Endothelial cell (in vitro differentiated cells): ENCODE results near the gene TRABD2B. TPM values are rescaled to one million over a fixed set of nuclear protein-coding genes. Genes with fewer than 3 reads are reported as not detected.
A peak's percentile ranks its signal among the peaks of the same experiment; 100 is the strongest.

ENCODE experiments used
- DNase-seq: peaks from one replicate; pipeline ENCODE4 v3.0.0; 2021; ENCODE audit warnings: low spot score
- H3K27ac Mint-ChIP-seq: one replicate; pipeline ENCODE4 v1.8.0; 2021; ENCODE audit warnings: mixed read lengths, inconsistent platforms; ENCODE audit not compliant: unreplicated experiment
- H3K27me3 Mint-ChIP-seq: one replicate; pipeline ENCODE4 v1.8.0; 2021; ENCODE audit warnings: mild to moderate bottlenecking, moderate library complexity, mixed read lengths, inconsistent platforms; ENCODE audit not compliant: unreplicated experiment
- H3K36me3 Mint-ChIP-seq: one replicate; pipeline ENCODE4 v1.8.0; 2021; ENCODE audit warnings: mild to moderate bottlenecking, low read depth, mixed read lengths, inconsistent platforms; ENCODE audit not compliant: unreplicated experiment
- H3K4me1 Mint-ChIP-seq: one replicate; pipeline ENCODE4 v1.8.0; 2021; ENCODE audit warnings: mild to moderate bottlenecking, mixed read lengths, inconsistent platforms; ENCODE audit not compliant: unreplicated experiment
- H3K4me3 Mint-ChIP-seq: one replicate; pipeline ENCODE4 v1.8.0; 2021; ENCODE audit warnings: mild to moderate bottlenecking, mixed read lengths, inconsistent platforms; ENCODE audit not compliant: unreplicated experiment
- H3K9me3 Mint-ChIP-seq: one replicate; pipeline ENCODE4 v1.8.0; 2021; ENCODE audit warnings: mixed read lengths, inconsistent platforms; ENCODE audit not compliant: unreplicated experiment
- total RNA-seq: library from RNA; stranded (reverse); fragmentation: NEBNext Ultra II Directional; extraction: Animal tissue kit (Norgen Biotek cat#: 25700); gene quantifications from one replicate; pipeline ENCODE4 v1.2.1, GENCODE V29; 2021; ENCODE audit not compliant: unreplicated experiment
- TF ChIP-seq, protein P1 (sequence below): fragments of 200-600 bp; sonication (generic); IDR thresholded peaks from one replicate; pipeline ENCODE4 v1.5.0; 2021; ENCODE audit warnings: antibody characterized with exemption; ENCODE audit not compliant: unreplicated experiment

Gene TRABD2B
- total RNA-seq, 1 donor from 2014 or later = 1.0 TPM

DNA sequence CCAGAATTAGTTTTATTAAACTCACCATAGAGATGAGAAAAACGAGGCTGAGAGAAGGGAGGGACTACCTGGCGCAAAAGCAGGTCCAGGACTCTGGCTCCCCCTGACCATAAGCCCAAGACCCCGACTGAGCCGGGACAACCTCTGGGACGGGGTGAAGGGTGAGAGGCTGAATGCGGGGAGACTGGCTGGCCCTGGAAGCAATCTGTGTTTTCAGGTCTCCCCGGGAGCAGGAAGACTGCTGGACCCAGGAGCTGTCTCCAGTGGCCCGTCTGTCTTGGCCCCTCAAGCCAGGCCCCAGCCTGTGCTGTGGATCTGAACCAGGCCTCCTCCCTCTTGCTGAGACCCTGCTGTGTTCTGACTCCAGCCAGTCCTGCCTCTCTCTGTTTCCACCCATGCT, 240.8 kb downstream of the TRABD2B start:
- TF ChIP-seq, protein P1, sequence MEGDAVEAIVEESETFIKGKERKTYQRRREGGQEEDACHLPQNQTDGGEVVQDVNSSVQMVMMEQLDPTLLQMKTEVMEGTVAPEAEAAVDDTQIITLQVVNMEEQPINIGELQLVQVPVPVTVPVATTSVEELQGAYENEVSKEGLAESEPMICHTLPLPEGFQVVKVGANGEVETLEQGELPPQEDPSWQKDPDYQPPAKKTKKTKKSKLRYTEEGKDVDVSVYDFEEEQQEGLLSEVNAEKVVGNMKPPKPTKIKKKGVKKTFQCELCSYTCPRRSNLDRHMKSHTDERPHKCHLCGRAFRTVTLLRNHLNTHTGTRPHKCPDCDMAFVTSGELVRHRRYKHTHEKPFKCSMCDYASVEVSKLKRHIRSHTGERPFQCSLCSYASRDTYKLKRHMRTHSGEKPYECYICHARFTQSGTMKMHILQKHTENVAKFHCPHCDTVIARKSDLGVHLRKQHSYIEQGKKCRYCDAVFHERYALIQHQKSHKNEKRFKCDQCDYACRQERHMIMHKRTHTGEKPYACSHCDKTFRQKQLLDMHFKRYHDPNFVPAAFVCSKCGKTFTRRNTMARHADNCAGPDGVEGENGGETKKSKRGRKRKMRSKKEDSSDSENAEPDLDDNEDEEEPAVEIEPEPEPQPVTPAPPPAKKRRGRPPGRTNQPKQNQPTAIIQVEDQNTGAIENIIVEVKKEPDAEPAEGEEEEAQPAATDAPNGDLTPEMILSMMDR = no peak
- no peak overlapping the region for H3K4me3 Mint-ChIP-seq
- H3K36me3 Mint-ChIP-seq = no peaks in the 10 kb centered on the region
- DNase-seq = no peak
- no peaks in the 10 kb centered on the region for H3K4me1 Mint-ChIP-seq
- no peak overlapping the region for H3K27ac Mint-ChIP-seq
- H3K27me3 Mint-ChIP-seq = peaks cover 1% of the 10 kb centered on the region
- H3K9me3 Mint-ChIP-seq = no peaks in the 10 kb centered on the region

DNA sequence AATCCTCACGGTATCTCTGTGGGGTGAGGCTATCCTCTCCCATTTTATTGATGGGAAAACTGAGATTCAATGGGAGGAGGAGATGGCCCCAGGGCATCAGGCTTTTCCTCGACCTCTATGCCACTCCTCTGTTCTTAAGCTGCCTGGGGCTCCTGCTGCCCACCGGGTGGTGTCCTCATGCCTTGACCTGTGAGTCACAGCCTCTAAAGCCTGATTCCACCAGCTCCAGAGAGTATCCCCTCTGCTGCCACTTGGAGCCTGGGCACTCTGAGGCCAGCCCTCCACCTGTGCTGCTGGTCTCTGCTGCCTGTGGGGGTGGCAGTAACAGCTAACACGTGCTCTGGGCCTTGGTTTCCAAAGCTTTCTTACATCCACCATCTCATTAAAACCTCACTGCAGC, 241.2 kb downstream of the TRABD2B start:
- Mint-ChIP-seq H3K36me3 (no peaks in the 10 kb centered on the region), H3K27ac (no peak overlapping the region), H3K9me3 (no peaks in the 10 kb centered on the region), H3K4me1 (no peaks in the 10 kb centered on the region), H3K4me3 (no peak overlapping the region), H3K27me3 (peaks cover 1% of the 10 kb centered on the region)
- no peak for DNase-seq
- TF ChIP-seq, protein P1 = no peak

DNA sequence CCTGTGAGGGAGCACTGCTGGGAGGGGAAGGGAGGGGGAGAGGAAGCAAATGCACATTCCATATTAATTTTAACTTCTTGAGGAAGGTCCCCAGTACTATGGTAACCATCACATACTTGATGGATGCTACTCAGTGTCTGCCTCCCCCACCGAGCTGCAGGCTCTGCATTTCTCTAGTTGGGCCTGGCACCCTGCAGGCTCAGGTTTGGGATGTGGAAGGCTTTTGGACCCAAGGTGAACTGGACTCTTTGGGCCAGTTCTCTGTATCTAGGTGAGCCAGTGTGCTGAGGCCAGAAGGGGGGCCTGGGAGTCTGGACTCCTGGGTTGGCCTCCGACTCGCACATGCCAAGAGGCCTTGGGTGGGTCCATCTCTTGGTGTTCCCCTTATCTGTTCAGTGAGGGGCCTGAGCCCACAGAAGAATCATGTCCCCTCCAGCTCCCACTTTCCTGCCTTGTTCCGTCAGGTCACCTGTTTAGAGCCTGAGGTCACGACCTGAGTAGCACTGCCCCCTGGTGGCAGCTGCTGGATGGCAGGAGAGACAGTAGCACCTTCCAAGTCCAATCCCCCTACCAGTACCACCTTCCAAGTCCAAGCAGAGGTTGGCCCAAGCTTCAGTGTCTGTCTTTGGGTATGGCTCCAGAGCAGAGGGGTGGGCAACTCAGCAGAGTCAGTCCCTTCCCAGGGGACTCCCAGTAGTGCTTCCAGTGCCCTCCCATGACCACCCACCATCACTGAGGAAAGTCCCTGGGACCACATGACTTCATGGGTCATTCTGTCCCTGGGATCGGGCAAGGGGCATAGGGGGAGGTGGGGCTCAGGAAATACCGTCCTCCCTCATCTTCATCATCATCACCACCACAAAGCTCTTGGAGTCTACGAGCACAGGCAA, 241.8 kb downstream of the TRABD2B start:
- no peaks in the 10 kb centered on the region for H3K9me3 Mint-ChIP-seq
- H3K27ac Mint-ChIP-seq = no peak overlapping the region
- TF ChIP-seq, protein P1 = peak; percentile 81
- H3K4me3 Mint-ChIP-seq = no peak overlapping the region
- H3K27me3 Mint-ChIP-seq = peaks cover 1% of the 10 kb centered on the region
- peak; percentile 77 for DNase-seq
- no peaks in the 10 kb centered on the region for H3K4me1 Mint-ChIP-seq
- no peaks in the 10 kb centered on the region for H3K36me3 Mint-ChIP-seq

DNA sequence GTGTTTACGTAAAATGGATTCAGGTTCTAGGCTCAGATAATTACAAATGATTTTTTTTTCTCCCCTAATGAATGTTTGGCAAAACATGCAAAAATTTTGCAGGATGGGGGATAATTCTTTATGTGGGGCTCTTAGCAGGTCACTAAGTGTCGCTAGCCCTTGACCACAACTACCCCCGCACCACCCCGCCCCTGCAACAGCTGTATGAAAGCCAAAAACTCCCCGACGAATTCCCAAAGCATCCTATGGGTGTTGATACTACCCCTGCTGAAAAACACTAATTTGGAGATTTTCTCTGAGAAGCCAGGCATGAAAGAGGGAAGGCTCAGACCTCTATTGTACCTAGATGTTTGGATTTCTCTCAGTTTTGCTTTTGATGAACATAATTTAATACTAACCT, 243.0 kb downstream of the TRABD2B start:
- H3K9me3 Mint-ChIP-seq = no peaks in the 10 kb centered on the region
- H3K4me3 Mint-ChIP-seq = no peak overlapping the region
- H3K27me3 Mint-ChIP-seq = no peaks in the 10 kb centered on the region
- no peaks in the 10 kb centered on the region for H3K36me3 Mint-ChIP-seq
- H3K27ac Mint-ChIP-seq = no peak overlapping the region
- no peaks in the 10 kb centered on the region for H3K4me1 Mint-ChIP-seq
- TF ChIP-seq, protein P1 = no peak
- no peak for DNase-seq

DNA sequence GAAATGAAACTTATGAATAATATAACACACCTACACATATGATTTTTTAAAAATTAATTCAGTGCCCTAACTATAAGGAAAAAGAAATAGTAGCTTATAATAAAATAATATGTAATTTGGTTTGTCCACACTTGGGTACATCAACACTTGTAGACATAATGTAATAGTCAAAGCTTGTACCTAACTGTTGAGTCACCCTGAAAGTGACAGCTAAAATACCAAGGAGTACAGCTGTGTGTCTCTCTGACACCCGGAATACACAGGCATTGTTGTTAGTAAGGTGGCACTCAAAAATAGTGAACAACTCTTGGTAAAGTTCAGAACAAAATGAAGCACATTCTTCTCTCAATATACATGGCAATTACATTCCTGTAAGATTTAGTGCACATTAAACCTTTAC, 243.4 kb downstream of the TRABD2B start:
- Mint-ChIP-seq H3K27ac (no peak overlapping the region), H3K9me3 (no peaks in the 10 kb centered on the region), H3K4me1 (no peaks in the 10 kb centered on the region), H3K4me3 (no peak overlapping the region), H3K27me3 (no peaks in the 10 kb centered on the region), H3K36me3 (no peaks in the 10 kb centered on the region)
- TF ChIP-seq, protein P1 = no peak
- DNase-seq = no peak
